GM19023 (cell line): ENCODE measurements around the gene SERINC2.
A peak's percentile ranks its signal among the peaks of the same experiment; 100 is the strongest.
"Not testable (repeated sequence)": the region's sequence is repeated elsewhere in the genome, so short reads cannot be mapped to it uniquely, and the experiment has no call there.

ENCODE experiments used
- ATAC-seq: cut with Tn5 transposase; IDR thresholded peaks from one replicate; pipeline ENCODE4 v1.9.1; 2021; ENCODE audit warnings: mild to moderate bottlenecking, moderate library complexity; ENCODE audit not compliant: unreplicated experiment

The SERINC2 gene

DNA sequence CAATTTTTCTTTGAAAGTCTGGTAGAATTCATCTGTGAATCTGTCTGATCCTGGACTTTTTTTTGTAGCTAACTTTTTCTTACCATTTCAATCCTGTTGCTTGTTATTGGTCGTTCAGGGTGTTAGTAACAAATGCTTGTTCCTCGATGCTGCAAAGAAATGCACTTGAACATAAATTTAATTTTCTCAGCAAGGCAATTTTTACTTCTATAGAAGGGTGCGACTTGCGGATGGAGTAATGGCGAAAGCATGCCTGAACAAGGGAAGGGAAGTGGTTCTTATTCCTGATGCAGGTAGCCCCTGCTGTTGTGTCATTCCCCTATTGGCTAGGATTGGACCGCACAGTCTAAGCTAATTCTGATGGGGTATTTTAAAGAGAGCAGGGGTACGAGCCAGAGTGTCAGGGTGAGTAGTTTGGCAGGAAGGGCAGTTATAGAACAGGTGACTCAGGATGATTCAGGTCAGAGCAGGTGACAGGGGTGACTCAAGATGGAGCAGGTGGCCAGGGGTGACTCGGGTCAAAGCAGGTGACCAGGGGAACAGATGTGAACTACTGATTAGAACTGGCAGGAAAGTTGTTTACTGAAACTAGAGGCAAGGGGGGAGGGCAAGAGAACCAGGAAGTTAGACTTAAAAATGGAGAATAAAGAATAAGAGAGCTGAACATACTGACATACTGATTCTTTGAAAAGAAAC is 40.5 kb downstream of the SERINC2 start:
- ATAC-seq = no peak

DNA sequence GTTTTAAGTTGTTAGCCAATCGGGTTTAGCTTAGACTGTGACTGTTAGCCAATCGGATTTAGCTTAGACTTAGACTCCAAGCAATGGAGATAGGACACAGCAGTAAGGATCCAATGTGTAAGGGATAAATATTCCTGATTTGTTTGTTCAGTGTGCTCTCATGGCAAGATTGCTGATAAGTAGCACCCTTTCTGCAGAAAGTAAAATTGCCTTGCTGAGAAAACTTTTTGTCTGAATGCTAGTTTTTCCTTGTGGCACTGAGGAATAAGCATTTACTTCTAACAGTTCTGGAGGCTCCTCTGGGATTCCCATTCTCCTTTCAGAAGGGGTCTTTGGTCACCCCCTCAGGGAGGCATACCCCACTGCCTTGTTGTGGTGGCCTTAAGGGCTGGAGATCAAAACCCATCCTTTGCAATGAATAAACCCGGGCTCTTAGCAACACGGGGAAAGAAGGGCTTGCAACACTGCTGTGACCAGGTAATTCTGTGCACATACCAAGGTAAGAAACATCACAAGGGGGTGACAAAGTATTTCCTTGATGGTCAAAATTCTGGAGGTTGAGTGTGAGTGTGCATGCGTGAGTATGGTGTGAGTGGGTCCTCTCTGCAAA is 45.4 kb downstream of the SERINC2 start:
- ATAC-seq = no peak

DNA sequence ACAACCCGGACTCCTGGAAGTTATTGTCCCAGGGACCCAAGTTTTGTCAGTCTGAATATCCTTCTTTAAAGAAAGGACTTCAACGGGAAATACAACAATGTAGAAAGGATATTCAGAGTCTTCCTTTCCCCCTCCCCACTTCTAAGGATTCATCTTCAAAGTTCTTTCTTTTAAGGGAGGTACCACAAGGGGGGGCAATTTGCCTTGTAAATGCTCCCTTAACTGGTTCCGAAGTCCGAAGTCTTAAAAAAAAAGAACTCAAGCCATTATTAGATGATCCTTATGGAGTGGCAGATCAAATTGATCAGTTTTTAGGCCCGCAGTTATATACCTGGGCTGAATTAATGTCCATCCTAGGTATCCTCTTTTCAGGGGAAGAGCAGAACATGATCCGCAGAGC is 47.0 kb downstream of the SERINC2 start:
- no peak for ATAC-seq

DNA sequence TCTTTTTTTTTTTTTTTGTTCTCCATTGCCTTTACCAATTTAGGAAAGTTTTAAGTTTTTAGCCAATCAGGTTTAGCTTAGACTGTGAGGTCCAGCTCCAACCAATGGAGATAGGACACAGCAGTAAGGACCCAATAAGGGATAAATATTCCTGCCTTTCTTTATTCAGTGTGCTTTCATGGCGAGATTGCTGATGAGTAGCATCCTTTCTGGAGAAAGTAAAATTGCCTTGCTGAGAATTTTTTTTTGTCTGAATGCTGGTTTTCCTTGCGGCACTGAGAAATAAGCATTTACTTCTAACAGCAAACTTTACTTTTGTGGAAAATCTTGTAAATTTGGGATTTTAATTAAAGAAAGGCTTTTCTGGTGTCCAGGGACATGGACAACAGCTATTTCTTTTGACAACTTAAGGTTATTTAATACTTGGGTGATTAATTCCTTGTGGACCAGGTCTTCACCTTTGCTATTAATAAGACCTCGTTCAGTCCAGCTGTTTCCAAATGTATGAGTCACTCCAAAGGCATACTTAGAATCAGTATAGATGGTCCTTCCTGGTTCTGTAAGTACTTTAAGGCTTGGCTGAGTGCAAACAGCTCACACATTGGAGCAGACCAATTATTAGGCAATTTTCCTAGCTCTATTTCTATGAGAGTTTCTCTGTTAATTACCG is 54.1 kb downstream of the SERINC2 start:
- no peak for ATAC-seq

DNA sequence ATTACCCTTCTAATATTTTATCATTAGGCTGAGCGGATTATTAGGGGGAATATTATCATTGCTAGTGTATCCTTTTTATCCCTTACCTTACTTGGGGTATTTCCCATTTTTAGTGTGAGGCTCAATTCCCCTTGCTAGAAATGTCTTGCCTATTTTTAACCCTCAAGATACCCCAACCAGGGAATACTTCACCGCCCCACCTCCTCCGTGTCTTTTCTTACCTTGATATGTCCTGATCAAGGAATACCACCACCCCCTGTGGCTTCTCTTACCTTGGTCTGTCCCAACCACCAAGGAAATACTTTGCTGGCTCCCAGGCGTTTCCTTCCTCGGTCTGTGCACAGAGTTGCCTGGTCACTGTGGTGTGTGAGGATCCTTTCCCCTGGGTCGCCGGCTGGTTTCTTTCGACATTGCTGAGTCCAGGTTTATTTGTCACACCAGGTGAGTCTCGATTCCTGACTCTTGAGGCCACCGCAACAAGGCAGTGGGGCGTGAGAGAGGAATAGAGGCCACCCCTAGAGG is 57.8 kb downstream of the SERINC2 start:
- ATAC-seq = no peak

DNA sequence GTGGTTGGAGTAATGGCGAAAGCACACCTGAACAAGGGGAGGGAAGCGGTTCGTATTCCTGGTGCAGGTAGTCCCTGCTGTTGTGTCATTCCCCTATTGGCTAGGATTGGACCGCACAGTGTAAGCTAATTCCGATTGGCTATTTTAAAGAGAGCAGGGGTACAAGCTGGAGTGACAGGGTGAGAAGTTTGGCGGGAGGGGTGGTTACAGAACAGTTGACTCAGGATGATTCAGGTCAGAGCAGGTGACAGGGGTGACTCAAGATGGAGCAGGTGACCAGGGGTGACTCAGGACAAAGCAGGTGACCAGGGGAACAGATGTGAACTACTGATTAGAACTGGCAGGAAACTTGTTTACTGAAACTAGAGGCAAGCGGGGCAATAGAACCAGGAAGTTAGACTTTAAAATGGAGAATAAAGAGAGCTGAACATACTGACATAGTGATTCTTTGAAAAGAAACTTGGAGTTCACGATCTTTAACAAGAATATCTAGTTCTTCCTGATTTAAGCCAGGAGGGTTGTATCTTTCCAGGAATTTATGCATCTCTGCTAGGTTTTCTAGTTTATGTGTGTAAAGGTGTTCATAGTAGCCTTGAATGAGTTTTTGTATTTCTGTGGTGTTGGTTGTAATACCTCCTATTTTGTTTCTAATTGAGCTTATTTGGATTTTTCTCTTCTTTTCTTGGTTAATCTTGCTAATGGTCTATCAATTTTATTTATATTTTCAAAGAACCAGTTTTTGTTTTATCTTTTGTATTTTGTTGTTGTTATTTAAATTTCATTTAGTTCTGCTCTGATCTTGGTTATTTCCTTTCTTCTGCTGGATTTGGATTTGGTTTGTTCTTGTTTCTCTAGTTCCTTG is 58.7 kb downstream of the SERINC2 start:
- ATAC-seq = not testable (repeated sequence)

DNA sequence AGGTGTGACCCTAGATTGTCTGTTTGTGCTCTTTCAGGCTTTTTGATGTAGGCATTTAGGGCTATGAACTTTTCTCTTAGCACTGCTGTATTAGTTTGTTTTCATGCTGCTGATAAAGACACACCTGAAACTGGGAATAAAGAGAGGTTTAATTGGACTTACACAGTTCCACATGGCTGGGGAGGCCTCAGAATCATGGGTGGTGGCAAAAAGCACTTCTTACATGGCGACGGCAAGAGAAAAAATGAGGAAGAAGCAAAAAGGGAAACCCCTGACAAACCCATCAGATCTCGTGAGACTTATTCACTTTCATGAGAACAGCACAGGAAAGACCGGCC is 59.3 kb downstream of the SERINC2 start:
- not testable (repeated sequence) for ATAC-seq

DNA sequence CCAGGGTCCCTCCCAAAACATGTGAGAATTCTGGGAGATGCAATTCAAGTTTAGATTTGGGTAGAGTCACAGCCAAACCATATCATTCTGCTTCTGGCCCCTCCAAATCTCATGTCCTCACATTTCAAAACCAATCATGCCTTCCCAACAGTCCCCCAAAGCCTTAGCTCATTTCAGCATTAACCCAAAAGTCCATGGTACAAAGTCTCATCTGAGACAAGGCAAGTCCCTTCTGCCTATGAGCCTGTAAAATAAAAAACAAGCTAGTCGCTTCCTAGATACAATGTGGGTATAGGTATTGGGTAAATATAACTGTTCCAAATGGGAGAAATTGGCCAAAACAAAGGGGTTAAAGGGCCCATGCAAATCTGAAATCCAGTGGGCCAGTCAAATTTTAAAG is 59.7 kb downstream of the SERINC2 start:
- ATAC-seq = not testable (repeated sequence)

DNA sequence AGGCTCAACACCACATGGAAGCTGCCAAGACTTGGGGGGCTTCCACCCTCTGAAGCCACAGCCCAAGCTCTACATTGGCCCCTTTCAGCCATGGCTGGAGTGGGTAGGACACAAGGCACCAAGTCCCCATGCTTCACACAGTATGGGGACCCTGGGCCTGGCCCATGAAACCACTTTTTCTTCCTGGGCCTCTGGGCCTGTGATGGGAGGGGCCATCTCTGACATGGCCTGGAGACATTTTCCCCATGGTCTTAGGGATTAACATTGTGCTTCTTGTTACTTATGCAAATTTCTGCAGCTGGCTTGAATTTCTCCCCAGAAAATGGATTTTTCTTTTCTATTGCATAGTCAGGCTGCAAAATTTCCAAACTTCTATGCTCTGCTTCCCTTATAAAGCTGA is 60.5 kb downstream of the SERINC2 start:
- ATAC-seq = not testable (repeated sequence)

DNA sequence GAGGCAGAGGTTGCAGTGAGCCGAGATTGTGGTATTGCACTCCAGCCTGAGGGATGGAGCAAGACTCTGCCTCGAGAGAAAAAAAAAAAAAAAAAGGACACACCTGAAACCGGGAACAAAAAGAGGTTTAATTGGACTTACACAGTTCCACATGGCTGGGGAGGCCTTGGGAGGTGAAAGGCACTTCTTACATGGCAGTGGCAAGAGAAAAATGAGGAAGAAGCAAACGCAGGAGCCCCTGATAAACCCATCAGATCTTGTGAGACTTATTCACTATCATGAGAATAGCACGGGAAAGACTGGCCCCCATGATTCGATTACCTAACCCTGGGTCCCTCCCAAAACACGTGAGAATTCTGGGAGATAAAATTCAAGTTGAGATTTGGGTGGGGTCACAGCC is 61.6 kb downstream of the SERINC2 start:
- not testable (repeated sequence) for ATAC-seq

DNA sequence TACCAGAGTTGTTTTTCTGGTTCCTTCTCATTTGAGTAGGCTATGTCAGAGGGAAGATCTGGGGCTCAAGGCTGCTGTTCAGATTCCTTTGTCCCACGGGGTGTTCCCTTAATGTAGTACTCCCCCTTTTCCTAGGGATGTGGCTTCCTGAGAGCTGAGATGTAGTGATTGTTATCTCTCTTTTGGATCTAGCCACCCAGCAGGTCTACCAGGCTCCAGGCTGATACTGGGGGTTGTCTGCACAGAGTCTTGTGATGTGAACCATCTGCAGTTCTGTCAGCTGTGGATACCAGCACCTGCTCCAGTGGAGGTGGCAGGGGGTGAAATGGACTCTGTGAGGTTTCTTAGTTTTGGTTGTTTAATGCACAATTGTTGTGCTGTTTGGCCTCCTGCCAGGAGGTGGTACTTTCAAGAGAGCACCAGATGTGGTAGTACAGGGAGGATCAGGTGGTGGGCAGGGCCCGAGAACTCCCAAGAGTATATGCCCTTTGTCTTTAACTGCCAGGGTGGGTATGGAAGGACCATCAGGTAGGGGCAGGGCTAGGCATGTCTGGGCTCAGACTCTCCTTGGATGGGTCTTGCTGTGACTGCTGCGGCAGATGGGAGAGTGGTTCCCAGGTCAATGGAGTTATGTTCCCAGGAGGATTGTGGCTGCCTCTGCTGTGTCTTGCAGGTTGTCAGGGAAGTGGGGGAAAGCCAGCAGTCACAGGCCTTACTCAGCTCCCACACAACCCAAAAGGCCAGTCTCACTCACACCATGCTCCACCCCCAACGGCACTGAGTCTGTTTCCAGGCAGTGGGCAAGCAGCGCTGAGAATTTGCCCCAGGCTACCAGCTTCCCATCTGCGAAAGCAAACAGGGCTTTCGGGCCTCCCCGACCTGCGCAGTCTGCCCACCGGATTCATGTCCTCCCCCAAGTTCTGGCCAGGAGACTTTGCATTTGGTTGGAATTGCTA is 64.2 kb downstream of the SERINC2 start:
- ATAC-seq = peak; percentile 65

DNA sequence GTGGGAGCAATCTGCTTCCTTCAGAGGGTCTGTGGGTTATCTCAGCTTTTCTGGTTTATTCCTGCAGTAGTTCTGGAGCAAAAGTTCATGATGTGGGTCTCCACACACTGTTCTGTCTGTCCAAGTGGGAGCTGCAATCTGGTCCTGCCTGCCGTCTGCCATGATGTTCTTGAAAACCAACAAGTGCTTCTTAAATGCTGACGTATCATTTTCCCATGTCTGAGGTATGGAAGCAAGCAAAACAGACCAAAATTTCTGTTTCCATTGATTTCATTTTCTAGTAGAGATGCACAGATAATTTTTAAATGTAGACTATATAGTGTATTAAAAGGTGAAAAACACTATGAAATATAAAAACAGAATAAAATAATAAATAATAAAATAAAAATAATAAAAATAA is 65.2 kb downstream of the SERINC2 start:
- no peak for ATAC-seq

DNA sequence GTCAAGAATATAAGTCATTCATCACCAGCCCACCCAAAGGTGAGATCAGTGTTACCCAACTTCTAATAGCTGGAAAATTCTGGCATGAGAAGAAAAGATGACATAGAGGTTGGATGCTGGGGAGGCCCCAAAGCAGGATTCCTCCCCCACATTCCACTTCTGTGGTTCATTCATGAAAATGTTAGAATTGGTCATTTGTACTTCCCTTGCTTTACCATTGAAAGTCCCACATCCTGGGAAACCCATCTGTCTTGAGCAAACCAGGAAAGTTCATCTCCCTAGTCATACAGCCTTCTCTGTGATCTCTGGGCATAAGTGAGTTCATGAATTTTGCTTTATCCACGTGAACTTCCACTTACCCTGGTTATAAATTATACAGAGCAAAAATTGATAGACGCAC is 66.8 kb downstream of the SERINC2 start:
- no peak for ATAC-seq

DNA sequence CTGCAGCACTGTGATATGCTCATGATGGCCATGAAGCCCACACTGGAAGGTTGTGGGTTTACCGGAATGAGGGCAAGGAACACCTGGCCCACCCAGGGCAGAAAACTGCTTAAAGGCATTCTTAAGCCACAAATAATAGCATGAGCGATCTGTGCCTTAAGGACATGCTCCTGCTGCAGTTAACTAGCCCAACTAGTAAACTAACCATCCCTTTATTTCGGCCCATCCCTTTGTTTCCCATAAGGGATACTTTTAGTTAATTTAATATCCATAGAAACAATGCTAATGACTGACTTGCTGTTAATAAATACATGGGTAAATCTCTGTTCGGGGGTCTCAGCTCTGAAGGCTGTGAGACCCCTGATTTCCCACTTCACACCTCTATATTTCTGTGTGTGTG is 67.4 kb downstream of the SERINC2 start:
- ATAC-seq = not testable (repeated sequence)

DNA sequence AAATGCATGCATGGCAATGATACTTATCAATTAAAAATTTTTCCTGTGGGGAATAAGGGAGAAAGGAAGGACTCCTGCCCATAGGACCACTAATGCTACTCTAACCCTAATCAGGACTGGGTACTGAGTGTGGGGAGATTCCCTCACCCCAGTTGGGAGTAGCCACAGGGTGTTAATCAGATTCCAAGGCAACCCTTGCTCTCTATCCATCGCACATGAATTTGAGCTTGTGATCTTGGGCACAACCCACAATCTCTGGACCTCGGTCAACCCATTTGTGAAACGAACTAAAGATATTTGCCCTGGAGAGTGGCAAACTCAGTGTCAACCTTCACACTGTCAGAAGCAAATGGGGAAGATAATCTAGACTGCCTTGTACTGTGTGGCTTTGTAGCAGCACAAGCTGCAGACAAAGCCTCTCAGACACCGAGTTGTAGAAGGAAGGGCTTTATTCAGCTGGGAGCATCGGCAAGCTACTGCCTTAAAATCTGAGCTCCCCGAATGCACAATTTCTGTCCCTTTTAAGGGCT is 69.5 kb downstream of the SERINC2 start:
- ATAC-seq = peak; percentile 18

DNA sequence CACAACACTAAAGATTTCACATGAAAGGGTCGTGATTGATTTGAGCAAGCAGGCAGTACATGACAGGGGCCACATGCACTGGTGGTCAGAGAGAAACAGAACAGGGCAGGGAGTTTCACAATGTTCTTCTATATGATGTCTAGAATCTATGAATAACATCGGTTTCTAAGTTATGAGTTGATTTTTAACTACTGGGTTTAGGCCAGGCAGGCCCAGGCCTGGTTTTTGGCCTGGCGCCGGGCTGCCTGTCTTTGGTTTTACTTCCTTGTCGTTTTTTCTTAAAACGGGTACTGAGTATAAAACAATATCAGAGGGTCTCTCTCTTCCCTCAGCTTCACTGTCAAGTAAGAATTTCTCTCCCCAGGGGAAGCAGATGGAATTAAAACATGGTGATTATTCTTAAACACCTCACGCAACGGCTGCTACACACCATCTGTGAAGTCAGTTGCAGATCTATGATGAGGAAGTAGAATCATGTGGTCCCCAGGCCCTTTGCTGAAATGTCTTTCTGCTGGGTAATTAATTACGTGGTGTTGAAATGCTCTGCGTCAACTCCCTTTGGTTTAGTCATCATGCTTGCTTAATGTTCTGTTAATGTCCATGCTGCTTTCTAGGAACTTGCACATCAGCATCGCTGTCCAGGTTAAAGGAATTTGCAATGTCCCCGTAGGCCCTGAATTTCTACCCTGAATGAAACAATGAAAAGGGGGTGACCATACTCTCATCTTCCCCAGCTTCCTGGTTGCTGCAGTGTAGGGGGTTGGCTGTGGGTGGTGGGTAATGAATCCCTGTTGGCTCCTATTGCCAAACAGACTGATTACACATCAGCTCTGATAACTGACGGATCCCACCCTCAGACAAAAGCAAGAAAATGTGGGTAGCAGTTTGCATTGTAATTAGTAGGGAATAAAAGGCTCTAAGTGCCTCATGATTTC is 70.3 kb downstream of the SERINC2 start:
- ATAC-seq = peak; percentile 75
